ENCODE results near the gene SLC33A1. TPM values are rescaled to one million over a fixed set of nuclear protein-coding genes. Genes with fewer than 3 reads are reported as not detected.

The SLC33A1 gene
- total and polyA plus RNA-seq, 2 of the 13 experiments (the other 11 are each of a cell fraction or from before 2014, with no cell fraction given) = 20.0 to 32.1 TPM

GRCh38 chr3:155870133-155870944 lies 16.1 kb upstream of the SLC33A1 start, which contains the start of gene GMPS (continued):
- TF ChIP-seq ZNF142 (CRISPR knock-in tag; IDR thresholded peaks at IDR 0.05) (no peak), MYC (CRISPR knock-in tag; IDR thresholded peaks at IDR 0.05; ENCODE audit: borderline replicate concordance) (peak; percentile 86), ZNF580 (CRISPR knock-in tag; IDR thresholded peaks at IDR 0.05; ENCODE audit: borderline replicate concordance, low read depth) (peak; percentile 14; the same call in 1 of the 2 replicates), NFYB (CRISPR knock-in tag; IDR thresholded peaks at IDR 0.05) (no peak; the same call in 1 of the 2 replicates), TRIM24 (CRISPR knock-in tag; IDR thresholded peaks at IDR 0.05) (no peak), BORCS8-MEF2B (CRISPR knock-in tag; IDR thresholded peaks at IDR 0.05) (no peak), ATF2 (CRISPR knock-in tag; IDR thresholded peaks at IDR 0.05) (no peak), ZBTB44 (CRISPR knock-in tag; IDR thresholded peaks at IDR 0.05) (no peak), KDM5A (IDR thresholded peaks at IDR 0.05; ENCODE audit: borderline replicate concordance, low read length) (peak; percentile 55; the same call in 1 of the 2 replicates), TCF7L2 (IDR thresholded peaks at IDR 0.05; ENCODE audit: low read depth, low read length) (no peak), CREM (IDR thresholded peaks at IDR 0.05) (no peak), CREM (CRISPR knock-in tag; IDR thresholded peaks at IDR 0.05) (no peak), IRF1 (CRISPR knock-in tag; IDR thresholded peaks at IDR 0.05; ENCODE audit: low read depth) (no peak), DNMT3B (CRISPR knock-in tag; conservative IDR thresholded peaks at IDR 0.05) (no peak), HIC2 (CRISPR knock-in tag; IDR thresholded peaks at IDR 0.05; ENCODE audit: low read depth) (0 out of 2 replicates have a peak, but pooled peaks have one; percentile 30), ZNF251 (CRISPR knock-in tag; IDR thresholded peaks at IDR 0.05) (0 out of 2 replicates have a peak, but pooled peaks have one; percentile 25)
